Measurements from ENCODE around the gene STMN1. TPM values are rescaled to one million over a fixed set of nuclear protein-coding genes. Genes with fewer than 3 reads are reported as not detected.

STMN1 gene
- total and polyA plus RNA-seq, 10 of the 15 experiments (the other 5 are each of a cell fraction or from before 2014, with no cell fraction given), result 220 to 1,272 (median 603) TPM

DNA sequence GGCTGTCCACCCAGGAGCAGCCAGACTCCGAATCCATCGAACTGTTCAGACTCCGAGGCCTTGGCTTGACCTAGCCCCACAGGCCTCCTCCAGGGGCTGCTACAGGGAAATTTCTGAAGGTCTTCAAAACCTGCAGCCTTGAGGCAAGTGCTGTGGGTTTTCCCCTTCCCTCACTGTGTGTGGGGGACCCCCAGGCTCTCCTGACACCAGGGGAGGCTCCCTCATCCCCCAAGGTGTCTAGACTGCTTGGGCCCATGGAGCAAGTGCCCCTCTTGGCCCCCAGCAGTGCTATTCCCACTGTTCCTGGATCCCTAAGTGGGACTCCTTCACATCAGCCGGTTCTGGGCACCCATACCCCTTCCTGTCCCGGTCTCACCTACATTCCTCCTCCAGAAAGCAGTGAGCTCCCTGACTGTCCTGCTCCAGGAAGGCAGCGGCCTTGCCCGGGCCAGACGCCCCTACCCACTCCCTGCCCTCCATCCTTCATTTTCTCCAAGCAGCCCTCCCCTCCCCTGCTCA, 31.5 kb downstream of the STMN1 start:
- no peak for TF ChIP-seq TARDBP (IDR thresholded peaks at IDR 0.05; ENCODE audit: borderline replicate concordance)
- TF ChIP-seq KDM1A (IDR thresholded peaks at IDR 0.05; ENCODE audit: borderline replicate concordance), result no peak
- TF ChIP-seq CTCF (IDR thresholded peaks at IDR 0.05 in 2 of 3, conservative IDR thresholded peaks at IDR 0.05 in 1 of 3; ENCODE audit: control insufficient read depth in 2 of 3, extremely low read depth in 1 of 3, insufficient read depth in 1 of 3, low read depth in 3 of 3, low read length in 3 of 3), result no peak
- TF ChIP-seq, protein P1, sequence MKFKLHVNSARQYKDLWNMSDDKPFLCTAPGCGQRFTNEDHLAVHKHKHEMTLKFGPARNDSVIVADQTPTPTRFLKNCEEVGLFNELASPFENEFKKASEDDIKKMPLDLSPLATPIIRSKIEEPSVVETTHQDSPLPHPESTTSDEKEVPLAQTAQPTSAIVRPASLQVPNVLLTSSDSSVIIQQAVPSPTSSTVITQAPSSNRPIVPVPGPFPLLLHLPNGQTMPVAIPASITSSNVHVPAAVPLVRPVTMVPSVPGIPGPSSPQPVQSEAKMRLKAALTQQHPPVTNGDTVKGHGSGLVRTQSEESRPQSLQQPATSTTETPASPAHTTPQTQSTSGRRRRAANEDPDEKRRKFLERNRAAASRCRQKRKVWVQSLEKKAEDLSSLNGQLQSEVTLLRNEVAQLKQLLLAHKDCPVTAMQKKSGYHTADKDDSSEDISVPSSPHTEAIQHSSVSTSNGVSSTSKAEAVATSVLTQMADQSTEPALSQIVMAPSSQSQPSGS (IDR thresholded peaks at IDR 0.05; ENCODE audit: low read length), result no peak
- TF ChIP-seq TAF1 (IDR thresholded peaks at IDR 0.05; ENCODE audit: borderline replicate concordance, low read depth, low read length), result no peak
- no peak for TF ChIP-seq JUNB (IDR thresholded peaks at IDR 0.05)
- TF ChIP-seq IKZF2 (IDR thresholded peaks at IDR 0.05), result 0 out of 4 replicates have a peak, but pooled peaks of 1 of the 2 experiments have one; percentile 23
- TF ChIP-seq ZBED1 (IDR thresholded peaks at IDR 0.05; ENCODE audit: borderline replicate concordance), result no peak
- TF ChIP-seq HSF1 (IDR thresholded peaks at IDR 0.05; ENCODE audit: low read depth, low read length), result no peak
- ChIA-PET RAD21 (ENCODE audit: unreplicated experiment) (interaction anchor here (0.7 to 2.0 kb wide), 5 partner anchors 21 to 123 kb away, joined by 3 to 13 read pairs (median 4); partner anchors contain the start of genes MTFR1L and PAFAH2), POLR2A (interaction anchor here (0.5 to 3.6 kb wide), 6 partner anchors 13 to 137 kb away, joined by 3 to 26 read pairs (median 5); partner anchors contain the start of genes AUNIP, MTFR1L and PAFAH2), CTCF (interaction anchor here (0.9 to 3.1 kb wide), 7 partner anchors 12 to 123 kb away, joined by 3 to 25 read pairs (median 6); partner anchors contain the start of gene PAFAH2), SMC1A (ENCODE audit: uncharacterized antibody, unreplicated experiment) (interaction anchor here (0.7 to 1.7 kb wide), 12 partner anchors 10 to 419 kb away, joined by 3 to 8 read pairs (median 4); partner anchors contain the start of genes MTFR1L and PAFAH2)
- no peak for DNase-seq (ENCODE audit: low read depth, low spot score)
- Histone ChIP-seq H4K20me1 (ENCODE audit: control insufficient read depth, insufficient read depth) (no peaks in the 10 kb centered on the region), H3K4me3 (peak overlapping the region; percentile 76), H3K36me3 (ENCODE audit: control insufficient read depth in 2 of 2, insufficient read depth in 2 of 2, low read length in 1 of 2) (no peaks in the 10 kb centered on the region), H3K4me1 (ENCODE audit: control insufficient read depth, insufficient read depth, low read length) (peaks cover 34% of the 10 kb centered on the region), H3K79me2 (ENCODE audit: control insufficient read depth, insufficient read depth, low read length) (peaks cover 9% of the 10 kb centered on the region), H3K27ac (ENCODE audit: control insufficient read depth, insufficient read depth) (peak overlapping the region; percentile 27), H3K9ac (ENCODE audit: control insufficient read depth, insufficient read depth, low read length) (peak overlapping the region; percentile 76), H2AFZ (ENCODE audit: control insufficient read depth, low read depth, low read length) (peak overlapping the region; percentile 81), H3K27me3 (replicated peaks in 1 of 2; ENCODE audit: control insufficient read depth in 2 of 2, insufficient read depth in 2 of 2, low read length in 1 of 2) (no peaks in the 10 kb centered on the region; a peak in 1 of 4 replicates), H3K4me2 (ENCODE audit: control insufficient read depth, insufficient read depth) (peak overlapping the region; percentile 92), H3K9me3 (replicated peaks; ENCODE audit: control insufficient read depth, insufficient read depth, low read length) (no peaks in the 10 kb centered on the region)
- in situ Hi-C loops (cut with MboI), result no loop called here
- FAIRE-seq, result no peak
- intact Hi-C loops (cut with micrococcal nuclease; ENCODE audit: unreplicated experiment), result no loop called here
- WGBS (ENCODE audit: insufficient coverage, insufficient replicate concordance, low lambda C conversion rate, missing lambda C conversion rate), result 28% methylated on average over 8 of the region's 8 CpGs
- peak; percentile 23 for ATAC-seq
- TSS peak; percentile 47 for BruUV-seq (replicated peaks)
